Activated CD4-positive, alpha-beta T cell treated with anti-CD3 and anti-CD28 coated beads, Interleukin-2, amount 50 U/mL, for 24 hours (primary cell): ENCODE results near the gene NMT2.

Experiments used
- DNase-seq, 2 donors: peaks; one replicate each; pipeline ENCODE4 v3.0.0-alpha.2; 2020; ENCODE audit warnings: low read depth in 1 of 2, low spot score in 1 of 2

NMT2 gene

DNA sequence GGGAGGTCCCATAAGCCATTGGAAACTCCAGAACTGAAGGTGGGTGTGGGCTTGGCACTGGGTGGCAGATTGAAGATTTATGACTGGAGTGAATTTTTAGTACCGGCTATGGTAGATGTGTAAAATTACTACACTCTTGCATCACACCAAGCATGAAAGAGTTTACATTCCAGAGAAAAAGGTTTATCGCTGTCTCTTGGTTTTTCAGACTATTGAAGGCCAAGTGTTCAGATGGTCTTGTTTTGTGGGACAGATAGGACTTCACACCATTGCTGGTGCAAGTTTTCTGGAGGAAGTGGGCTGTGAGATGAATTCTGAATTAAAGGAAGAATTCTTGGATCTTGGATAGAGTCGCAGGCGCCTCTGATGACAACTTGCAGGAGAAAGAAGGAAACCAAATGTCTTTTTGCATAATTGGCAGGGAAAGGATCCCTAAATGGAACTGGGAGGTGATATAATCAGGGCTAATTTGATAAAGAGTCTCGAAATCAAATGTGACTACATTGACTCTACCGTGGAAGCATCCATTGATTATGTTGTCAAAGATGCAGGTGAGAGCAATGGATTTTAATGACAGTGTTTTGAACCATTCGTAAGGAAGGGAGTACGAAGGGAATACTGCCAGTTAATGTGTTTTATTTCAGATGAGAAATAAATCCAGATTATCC, 14.2 kb upstream of the NMT2 start:
- DNase-seq = no peak

DNA sequence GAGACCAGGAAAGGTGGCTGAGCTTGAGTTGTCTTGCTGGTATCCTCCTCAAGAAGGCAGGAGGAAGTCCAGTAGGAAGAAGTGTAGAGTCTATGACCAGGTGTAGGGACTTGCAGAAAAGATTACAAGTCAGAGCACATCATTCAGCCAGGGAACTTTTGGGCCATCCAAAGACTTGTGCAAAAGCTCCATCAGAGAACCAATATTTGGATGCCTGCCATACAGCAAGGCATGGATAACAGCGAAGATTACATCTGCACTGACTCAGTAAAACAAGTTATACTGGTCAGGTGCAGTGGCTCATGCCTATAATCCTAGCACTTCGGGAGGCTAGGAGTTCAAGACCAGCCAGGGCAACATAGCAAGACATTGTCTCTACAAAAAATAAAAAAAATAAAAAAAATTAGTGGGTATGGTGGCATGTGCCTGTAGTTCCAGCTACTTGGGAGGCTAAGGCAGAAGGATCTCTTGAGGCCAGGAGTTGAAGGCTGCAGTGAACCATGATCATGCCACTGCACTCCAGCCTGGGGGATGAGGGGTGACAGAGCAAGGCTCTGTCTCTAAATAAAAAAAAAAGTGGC, 13.2 kb upstream of the NMT2 start:
- no peak for DNase-seq

DNA sequence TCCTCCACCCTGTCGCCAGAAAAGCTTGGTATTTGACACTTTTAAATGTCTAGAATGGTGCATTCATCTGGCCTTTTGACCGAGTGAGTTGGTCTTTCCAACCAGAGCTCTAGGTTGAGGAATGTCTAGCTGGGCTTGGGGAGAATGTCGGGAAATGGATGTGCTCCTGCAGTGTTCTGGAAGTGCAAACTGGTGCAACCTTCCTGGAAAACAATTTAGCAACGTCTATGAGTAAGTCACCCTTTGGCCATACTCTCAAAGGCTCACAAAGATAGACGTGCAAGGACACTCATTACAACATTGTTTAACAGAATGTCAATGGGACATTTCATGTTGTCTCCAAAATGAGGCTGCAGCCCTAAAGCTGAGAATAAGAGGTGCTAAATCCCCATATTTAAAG, 12.2 kb upstream of the NMT2 start:
- DNase-seq = no peak

DNA sequence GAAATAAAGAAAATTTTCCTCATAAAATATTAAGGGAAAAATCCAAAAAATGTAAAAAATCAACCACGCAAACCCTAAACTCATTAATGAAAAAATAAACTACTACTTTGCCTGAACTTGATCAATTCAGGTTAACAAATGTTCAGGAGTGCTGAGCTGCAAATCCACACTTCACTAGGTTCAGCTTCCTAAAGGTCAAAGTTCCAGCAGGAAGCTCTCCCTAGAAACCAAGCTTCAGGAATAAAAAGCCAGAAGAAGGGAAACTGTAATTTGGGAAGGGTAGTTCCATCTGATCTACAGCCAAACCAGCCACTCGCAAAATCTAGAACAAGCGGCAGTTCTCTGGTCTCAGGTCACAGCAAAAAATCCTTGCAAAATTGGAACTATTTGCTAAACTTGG, 7.8 kb upstream of the NMT2 start:
- no peak for DNase-seq

DNA sequence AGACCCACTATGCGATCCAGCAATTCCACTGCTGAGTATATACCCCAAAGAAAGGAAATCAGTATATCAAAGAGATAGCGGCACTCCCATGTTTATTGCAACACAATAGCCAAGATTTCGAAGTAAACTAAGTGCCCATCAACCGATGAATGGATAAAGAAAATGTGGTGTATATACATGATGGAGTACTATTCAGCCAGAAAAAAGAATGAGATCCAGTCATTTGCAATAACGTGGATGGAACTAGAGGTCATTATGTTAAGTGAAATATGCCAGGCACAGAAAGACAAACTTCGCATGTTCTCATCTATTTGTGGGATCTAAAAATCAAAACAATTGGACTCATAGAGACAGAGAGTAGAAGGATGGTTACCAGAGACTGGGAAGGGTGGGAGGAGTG, 7.1 kb upstream of the NMT2 start:
- no peak for DNase-seq

DNA sequence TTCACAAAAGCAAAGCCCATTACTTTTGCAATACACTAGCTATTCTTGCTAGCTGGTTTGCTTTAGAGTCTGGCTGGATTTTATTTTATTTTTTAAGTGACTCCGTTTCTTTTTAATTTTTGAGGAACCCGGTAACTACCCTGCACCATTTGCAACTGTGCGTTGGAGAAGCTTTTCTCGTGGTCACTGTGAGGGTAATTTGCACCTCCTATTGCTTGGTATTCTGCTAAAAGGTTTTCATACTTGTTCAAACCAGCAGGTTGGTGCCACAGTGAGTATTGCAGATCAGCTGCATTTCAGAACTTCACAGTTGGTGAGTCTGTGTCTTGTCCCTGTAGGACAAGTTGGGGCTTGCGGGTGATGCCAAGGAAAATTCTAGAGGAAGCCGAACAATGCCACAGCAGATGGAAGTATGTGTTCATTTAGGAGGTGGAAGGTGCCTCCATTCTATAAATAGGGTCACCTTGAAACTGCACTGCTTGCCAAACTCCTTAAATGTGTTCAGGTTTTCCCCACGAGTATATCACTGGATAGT, 3.9 kb upstream of the NMT2 start:
- no peak for DNase-seq

DNA sequence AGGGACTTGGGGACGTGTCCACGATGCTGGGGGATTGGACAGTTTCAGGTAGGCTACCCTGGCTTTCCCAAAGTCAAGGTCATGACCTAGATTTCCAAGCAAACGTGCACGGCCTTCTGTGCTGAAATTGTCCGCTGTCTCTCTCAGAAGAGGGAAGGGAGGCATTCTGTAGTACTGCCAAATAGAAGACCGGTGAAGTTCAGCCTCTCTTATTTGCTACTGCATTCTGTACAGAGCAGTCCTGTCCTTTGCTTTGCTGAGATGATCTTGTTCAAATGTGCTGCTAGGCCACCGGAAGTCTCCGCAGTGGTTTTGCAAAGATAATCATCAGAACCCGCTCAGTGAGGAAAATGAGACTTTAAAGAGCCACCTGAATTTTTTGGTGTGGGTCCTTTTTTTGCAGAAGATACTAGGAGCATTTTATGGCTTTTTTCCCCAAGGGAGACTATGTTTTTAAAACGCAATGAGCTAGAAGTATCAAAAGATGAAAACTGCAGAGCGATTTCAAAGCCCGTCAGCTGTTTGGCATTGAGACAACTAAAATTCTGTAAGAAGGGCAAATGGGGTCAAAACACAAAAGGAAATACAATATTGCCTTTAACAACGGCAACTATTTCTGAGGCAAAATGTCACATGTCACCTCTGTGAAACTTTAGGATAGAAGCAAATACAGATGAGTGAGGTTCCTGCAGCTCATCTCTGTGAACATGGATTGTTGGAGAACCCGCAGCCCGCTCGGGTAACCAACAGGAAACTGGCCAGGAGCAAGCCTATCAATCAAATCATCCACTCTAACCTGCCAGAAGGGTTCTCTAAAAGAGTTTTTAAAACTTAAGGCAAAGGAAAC, 1.3 kb upstream of the NMT2 start:
- DNase-seq = peak in 1 of 2 donors; percentile 48

DNA sequence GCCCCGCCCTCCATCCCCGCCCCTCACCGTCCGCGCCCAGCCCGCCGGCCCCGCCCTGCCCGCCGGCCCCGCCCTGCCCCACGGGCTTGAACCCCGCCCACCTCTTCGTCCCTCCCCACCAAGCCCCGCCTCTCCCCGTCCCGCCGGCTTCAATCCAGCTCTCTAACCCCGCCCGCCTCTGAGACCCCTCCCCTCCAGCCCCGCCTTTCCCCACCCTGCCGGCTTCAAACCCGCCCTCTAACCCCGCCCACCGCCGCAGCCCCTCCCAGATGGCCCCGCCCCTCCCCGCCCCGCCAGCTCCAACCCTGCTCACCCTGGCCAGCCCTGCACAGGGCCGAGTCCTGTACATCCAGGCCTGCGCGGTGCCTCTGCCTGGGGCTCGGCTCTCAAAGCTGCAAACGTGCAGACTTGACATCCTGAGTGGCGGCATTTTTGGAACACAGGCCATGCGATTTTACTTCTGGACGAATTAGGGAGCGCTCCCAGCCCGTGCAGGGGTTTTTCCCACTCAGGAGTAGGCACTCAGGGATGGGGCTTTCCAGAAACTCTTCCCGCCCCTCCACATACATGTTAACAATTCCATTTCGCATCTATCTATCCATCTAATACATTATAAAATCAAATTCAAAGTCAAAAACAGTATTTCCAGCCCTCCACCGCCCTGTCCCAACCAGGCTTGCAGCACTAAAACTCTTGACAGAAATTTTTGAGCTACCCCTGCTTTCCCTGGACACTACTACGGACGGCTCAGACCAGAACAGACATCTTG, 477 bp upstream of the NMT2 start:
- peak; percentile 93 to 97 for DNase-seq

DNA sequence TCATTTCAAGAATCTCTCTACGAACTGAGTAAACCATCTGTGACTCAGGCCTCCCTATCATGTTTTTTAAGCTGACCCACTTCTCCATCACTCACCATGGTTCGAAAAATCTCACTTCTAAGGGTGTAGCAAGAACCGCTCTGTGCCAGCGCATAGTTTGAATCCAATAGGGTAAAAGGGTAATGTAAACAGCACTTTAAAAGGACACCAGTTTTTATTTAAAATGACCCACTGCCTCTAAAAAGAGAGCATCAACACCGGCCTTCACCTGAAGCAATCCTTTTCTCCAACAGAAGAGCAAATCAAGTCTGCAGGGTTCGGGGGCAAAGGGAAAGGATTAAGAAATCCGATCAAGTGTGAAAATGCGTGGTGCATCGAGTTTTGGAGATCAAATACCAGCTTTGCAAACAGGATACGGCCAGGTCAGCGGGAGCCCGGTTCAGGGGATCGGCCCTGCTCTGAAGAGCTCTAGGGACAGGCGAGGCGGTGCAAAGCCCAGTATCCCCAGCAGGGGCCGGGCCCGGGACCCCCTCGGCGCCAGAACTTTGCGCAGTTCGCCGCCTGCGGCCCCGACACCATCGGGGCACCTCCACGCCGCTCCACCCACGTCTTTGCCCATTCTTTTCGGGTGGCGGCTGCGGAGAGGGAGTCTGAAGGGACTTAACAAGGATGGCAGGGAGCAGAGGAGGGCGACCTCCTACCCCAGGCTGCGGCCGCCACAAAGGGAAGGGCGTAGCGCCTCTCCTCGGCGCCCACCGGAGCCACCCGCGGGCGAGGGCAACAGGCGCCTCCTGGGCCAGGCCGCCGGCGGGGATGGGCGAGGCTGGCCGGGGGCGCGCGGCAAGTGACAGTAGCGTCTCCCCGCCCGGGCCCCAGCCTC, 842 bp downstream of the NMT2 start:
- DNase-seq = peak; percentile 22 to 30

DNA sequence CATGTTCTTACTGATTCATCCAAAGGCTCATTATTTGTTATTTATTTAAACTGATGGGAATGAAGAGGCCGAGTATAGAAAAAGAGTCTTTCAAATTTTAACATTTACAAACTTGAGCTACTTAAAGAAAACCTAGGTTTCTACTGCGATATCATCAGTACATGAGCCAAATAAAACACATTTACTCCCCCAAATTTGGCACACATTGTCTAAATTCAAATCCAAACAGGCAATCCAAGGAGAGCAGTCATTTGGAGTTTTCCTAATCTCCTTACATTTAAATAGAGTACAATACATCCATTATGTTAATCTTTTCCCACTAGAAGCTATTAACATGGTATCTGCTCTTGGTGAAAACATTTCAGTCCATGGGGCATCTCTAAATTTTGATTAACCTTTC, 2.2 kb downstream of the NMT2 start:
- DNase-seq = no peak

DNA sequence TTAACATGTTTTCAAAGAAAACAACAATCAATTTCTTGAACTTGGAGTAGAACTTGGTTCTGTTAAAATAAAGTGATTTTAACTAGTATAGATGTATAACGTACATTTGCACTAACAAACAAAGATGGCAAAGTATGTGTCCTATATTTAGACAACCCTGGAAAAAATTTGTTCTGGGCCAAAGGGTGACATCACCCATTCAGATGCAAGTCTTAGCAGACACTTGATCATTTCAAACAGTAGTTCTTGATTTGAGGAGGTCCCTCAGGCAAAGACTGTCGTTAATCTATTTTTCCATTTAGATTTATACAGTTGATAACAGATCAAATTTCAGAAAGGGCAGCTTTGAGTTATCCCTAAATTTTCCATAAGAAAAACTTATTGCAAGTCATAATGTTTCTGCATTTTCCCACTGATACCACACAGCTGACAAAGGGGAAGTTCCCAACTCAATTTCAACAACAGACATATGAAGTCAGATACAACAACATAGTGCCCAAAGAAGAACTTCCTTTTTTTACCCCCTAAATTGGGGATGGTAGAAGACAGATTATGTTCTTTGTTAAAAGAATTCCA, 5.2 kb downstream of the NMT2 start:
- DNase-seq = no peak

DNA sequence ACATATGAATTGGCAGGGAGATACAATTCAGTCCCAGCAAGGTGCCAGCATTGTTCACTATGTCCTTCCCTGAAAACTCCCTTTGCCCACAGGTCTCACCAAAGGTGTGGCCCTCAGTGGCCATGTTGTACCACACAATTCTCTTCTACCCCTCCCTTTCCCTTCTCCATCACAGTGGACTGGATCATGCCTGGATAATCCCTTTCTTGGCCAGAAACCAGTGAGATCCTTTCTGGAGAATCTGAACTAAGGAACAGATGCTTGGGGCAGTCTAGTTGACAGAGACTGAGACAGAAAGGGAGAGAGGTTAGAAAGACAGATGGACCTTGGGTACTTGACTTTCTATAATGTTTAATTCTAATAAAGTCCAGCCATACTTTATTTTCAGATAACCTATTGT, 9.5 kb downstream of the NMT2 start:
- DNase-seq = no peak

DNA sequence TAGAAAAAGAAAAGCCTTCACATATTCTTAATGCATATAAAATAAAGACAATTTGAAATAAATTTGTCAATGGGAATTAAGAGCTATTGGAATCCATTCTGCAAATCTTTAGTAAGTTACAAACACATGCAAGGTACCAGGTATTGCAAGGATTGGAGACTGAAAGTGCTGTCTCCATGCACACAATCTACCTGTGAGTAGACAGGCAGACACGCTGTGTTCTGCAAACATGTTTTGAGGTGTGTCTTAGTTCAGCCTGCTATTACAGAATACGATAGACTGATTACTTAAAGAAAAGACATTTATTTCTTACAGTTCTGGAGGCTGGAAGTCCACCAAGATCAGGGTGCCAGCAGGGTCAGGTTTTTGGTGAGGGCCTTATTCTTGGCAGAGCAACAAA, 10.0 kb downstream of the NMT2 start:
- no peak for DNase-seq

DNA sequence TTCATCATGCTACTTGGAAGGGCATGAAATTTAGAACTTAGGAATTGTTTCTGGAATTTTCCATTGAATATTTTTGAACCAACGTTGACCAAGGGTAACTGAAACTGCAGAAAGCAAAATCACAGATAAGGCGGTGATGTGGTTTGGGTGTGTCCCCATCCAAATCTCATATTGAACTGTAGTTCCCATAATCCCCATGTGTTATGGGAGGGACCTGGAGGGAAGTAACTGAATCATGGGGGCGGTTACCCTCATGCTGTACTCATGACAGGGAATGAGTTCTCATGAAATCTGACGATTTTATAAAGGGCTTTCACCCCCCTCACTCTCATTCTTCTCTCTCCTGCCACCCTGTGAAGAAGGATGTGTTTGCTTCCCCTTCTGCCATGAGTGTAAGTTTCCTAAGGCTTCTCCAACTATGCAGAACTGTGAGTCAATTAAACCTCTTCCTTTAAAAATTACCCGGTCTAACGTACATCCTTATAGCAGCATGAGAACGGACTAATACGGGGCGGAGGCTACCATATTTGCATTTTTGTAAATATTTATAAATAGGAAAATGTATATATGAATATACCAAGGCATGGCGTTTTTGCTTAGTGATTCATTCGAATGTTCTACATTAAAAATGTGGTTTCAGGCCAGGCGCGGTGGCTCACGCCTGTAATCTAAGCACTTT, 12.4 kb downstream of the NMT2 start:
- DNase-seq = no peak

DNA sequence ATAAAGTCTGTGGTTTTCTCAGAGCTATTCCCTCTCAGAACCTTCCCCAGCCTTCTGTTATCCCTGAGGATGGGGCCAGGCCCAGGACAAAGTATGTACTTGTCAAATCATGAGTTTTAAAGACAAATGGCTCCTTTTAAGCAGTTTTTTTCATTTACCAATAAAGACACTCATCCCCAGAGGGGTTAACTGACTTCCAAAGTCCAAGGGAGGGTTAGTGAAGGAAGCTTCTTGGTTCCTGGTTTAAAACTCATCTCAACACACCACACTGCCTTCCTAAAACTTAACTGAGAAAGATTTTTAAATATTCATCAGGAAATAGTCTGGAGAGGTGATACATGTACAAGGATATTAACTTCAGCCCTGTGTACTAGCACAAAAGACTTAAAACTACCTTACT, 15.9 kb downstream of the NMT2 start:
- DNase-seq = no peak

DNA sequence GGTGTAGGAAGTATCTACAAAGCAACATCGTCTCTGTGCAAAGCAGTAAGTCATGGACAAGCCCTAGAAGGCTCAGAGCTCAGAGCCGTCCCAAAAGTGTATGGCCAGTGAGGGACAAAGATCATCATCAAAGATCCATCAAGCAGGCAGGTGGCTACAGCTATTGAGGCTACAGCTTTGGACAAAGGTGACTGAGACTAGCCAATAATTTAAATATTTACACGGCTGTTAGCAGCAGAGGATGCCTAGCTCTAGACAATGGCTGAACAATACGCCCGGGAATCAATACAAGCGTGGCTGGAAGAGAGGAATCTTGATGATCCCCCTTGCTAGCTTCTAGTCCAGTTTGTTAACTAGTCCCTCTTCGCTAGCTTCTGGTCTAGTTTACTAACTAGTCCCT, 17.9 kb downstream of the NMT2 start:
- no peak for DNase-seq

DNA sequence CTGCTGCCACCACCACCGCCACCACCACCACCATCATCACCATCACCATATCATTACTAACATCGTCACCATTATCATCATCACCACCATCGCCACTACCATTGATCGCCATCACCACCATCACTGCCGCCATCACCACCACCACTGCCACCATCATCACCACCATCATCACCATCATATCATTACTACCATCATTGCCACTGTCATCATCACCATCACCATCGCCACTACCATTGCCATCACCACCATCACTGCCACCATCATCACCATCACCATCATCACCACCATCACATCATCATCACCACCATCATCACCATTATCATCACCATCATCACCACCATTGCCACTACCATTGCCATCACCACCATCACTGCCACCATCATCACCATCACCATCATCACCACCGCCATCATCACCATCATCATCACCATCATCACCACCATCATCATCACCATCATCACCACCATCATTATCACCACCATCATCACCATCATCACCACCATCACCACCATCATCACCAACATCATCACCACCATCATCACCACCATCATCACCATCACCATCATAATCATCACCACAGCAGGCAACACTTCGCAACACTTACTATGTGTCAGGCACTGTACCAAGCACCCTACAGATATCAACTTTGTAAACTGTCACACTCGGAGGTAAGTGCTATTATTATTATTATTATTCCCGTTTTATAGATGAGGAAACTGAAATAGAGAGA, 19.3 kb downstream of the NMT2 start:
- DNase-seq = no peak

DNA sequence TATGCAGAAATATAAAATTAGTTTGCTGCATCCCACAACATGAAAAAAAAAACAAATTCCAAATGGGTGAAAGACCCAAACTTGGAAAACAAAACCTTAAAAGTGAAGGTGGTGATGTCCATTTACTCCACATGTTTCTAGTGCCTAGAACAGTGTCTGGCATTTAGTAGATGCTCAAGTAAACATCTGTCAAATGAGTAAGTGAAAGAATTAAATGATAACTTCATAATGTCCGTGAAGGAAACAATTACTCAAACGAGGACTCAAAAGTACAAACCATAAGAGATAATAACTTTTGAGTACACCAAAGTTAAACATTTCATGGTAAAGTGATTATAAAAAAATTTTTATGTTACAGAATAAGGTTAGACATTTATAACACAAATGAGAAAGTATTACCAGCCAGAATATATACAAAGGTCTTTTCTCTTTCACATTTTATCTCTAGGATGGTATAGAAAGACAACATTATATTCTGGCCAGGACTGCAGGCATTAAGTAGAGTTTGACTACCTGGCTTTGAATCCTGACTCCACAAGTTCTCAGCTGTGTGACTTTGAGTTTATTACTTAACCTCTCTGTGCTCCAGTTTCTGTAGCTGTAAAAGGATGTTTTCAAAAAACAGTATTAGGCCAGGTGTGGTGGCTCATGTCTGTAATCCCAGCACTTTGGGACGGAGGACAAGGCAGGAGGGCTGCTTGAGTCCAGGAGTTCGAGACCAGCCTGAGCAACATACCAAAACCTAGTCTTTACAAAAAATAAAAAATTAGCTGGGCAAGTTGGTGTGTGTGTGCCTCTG, 20.7 kb downstream of the NMT2 start:
- no peak for DNase-seq
